Activated naive CD4-positive, alpha-beta T cell treated with anti-CD3 and anti-CD28 coated beads, Interleukin-2, amount 50 U/mL, for 24 hours (primary cell): ENCODE data around the gene FMNL2.
"Not testable (repeated sequence)": the region's sequence is repeated elsewhere in the genome, so short reads cannot be mapped to it uniquely, and the experiment has no call there.

Source experiments
- H3K27ac Mint-ChIP-seq: one replicate; pipeline ENCODE4 v1.8.0; 2021; ENCODE audit warnings: mild to moderate bottlenecking, mixed read lengths
- H3K27me3 Mint-ChIP-seq: one replicate; pipeline ENCODE4 v1.8.0; 2021; ENCODE audit warnings: mixed read lengths
- H3K36me3 Mint-ChIP-seq: one replicate; pipeline ENCODE4 v1.8.0; 2021; ENCODE audit warnings: mixed read lengths
- H3K4me1 Mint-ChIP-seq: one replicate; pipeline ENCODE4 v1.8.0; 2021; ENCODE audit warnings: mixed read lengths
- H3K4me3 Mint-ChIP-seq: one replicate; pipeline ENCODE4 v1.8.0; 2021; ENCODE audit warnings: mild to moderate bottlenecking, mixed read lengths
- H3K9me3 Mint-ChIP-seq: one replicate; pipeline ENCODE4 v1.8.0; 2021; ENCODE audit warnings: mixed read lengths

FMNL2 gene

DNA sequence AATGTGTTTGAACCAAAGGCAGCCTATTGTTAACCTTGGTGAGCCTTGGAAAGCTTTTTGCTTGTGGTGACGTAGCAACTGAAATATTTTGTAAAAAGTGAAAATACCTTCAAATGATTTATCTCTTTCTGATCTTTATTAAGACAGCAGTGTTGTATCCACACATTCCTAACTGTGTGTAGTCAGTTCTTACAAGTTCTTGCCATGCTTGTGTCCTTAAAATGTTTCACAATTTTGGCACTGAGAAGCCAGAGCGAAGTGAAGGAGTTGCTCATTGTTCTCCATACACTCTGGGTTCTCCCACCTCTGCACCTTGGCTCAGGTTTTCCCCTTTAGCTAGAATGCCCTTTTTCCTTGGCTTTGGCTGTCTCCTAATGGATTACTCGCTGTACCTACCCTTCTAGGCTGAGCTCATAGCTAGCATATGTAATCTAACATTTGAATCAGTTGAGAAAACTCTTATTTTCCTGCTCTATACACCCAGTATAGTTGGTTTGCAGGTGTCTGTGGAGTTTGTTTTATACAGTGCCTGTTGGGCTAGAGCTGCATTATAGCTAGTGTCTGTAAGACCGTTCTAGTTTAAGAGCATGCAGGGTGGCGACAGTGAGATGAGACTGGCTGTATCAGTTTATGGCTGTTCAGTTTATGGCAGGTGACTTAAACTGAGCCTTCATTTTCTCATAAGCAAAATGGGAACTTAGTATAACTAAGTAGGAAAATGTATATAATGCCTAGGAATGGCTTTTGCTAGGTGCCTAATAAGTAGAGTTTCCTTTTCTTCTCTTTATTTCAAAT is 45.5 kb downstream of the FMNL2 start:
- Mint-ChIP-seq H3K27me3 (peaks cover 10% of the 10 kb centered on the region), H3K4me1 (no peaks in the 10 kb centered on the region), H3K27ac (no peak overlapping the region), H3K36me3 (no peaks in the 10 kb centered on the region), H3K4me3 (no peak overlapping the region), H3K9me3 (no peaks in the 10 kb centered on the region)

GRCh38 chr2:152383702-152384101 is 48.7 kb downstream of the FMNL2 start:
- Mint-ChIP-seq H3K36me3 (no peaks in the 10 kb centered on the region), H3K27ac (no peak overlapping the region), H3K9me3 (no peaks in the 10 kb centered on the region), H3K4me3 (no peak overlapping the region), H3K27me3 (peaks cover 7% of the 10 kb centered on the region), H3K4me1 (no peaks in the 10 kb centered on the region)

DNA sequence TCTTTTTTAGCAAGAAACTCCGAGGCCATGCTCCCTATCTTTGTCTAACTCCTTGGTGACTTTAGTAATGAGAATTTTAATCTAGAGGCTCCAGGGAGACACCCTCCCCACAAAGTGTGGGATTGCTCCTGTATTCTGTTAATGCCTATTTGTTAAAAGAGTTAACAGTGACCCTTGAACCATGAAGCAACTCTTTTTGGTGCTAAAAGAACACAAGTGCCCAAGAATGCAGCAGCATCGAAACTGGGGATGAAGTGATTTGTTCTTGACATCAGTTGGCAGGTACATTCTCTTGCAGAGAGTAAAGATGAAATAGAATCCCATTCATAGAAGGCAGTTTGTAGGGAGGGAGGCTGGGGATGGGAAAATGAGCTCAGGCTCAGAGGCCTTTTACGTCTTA is 50.0 kb downstream of the FMNL2 start:
- H3K27ac Mint-ChIP-seq, result no peak overlapping the region
- H3K36me3 Mint-ChIP-seq, result no peaks in the 10 kb centered on the region
- H3K27me3 Mint-ChIP-seq, result peaks cover 6% of the 10 kb centered on the region
- H3K9me3 Mint-ChIP-seq, result no peaks in the 10 kb centered on the region
- no peaks in the 10 kb centered on the region for H3K4me1 Mint-ChIP-seq
- H3K4me3 Mint-ChIP-seq, result no peak overlapping the region

GRCh38 chr2:152385650-152386049 is 50.7 kb downstream of the FMNL2 start:
- H3K27ac Mint-ChIP-seq, result no peak overlapping the region
- no peak overlapping the region for H3K4me3 Mint-ChIP-seq
- H3K9me3 Mint-ChIP-seq, result no peaks in the 10 kb centered on the region
- H3K27me3 Mint-ChIP-seq, result peaks cover 6% of the 10 kb centered on the region
- no peaks in the 10 kb centered on the region for H3K4me1 Mint-ChIP-seq
- no peaks in the 10 kb centered on the region for H3K36me3 Mint-ChIP-seq

DNA sequence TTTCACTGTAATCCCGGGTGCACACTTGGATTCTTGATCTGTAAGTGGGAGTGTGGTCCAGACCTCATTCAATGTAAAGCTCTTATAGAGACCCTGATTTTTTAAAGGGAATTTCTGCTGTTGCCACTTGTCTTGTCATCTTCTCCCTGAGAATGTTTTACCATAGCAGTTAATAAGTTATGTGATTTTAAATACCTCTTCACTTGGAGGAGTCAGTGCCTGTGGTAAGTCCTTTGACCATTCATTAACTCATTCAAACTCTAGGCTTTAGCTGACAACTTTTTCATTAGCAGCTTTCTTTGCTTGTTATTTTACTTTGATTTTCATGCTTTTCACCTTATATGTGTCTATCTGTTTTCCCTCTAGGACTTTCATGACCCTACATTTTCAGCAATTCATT is 51.3 kb downstream of the FMNL2 start:
- no peak overlapping the region for H3K27ac Mint-ChIP-seq
- H3K27me3 Mint-ChIP-seq, result peaks cover 5% of the 10 kb centered on the region
- H3K4me3 Mint-ChIP-seq, result no peak overlapping the region
- no peaks in the 10 kb centered on the region for H3K4me1 Mint-ChIP-seq
- no peaks in the 10 kb centered on the region for H3K9me3 Mint-ChIP-seq
- no peaks in the 10 kb centered on the region for H3K36me3 Mint-ChIP-seq

- Mint-ChIP-seq H3K4me3 (no peak overlapping the region), H3K4me1 (no peaks in the 10 kb centered on the region), H3K9me3 (no peaks in the 10 kb centered on the region), H3K27ac (no peak overlapping the region), H3K27me3 (peaks cover 6% of the 10 kb centered on the region), H3K36me3 (no peaks in the 10 kb centered on the region)
Observed at GRCh38 chr2:152387041-152387440, 52.1 kb downstream of the FMNL2 start.

DNA sequence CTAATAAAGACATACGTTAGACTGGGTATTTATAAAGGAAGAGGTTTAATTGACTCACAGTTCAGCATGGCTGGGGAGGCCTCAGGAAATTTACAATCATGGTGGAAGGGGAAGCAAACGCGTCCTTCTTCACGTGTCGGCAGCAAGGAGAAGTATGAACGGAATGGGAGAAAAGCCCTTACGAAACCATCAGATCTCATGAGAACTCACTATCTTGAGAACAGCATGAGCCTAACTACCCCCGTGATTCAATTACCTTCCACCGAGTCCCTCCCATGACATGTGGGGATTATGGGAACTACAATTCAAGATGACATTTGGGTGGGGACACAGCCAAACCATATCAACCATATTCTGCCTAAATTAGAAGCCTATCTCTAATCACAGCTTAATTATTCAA is 53.3 kb downstream of the FMNL2 start:
- not testable (repeated sequence) for H3K4me1 Mint-ChIP-seq, H3K9me3 Mint-ChIP-seq, H3K36me3 Mint-ChIP-seq, H3K27ac Mint-ChIP-seq, H3K27me3 Mint-ChIP-seq, H3K4me3 Mint-ChIP-seq

DNA sequence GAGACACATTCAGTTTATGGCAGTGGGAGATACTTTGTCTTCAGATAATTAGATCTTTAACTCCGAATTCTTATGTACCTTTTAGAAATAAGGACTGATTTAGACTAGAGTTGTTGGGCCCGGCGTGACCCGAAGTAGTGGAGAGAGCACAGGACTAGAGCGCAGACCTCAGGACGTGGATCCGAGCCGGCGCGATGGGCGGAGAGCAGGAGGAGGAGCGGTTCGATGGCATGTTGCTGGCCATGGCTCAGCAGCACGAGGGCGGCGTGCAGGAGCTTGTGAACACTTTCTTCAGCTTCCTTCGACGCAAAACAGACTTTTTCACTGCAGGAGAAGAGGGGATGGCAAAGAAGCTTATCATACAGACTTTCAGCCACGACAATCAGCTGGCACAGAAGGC is 54.5 kb downstream of the FMNL2 start:
- Mint-ChIP-seq H3K4me1 (no peaks in the 10 kb centered on the region), H3K9me3 (no peaks in the 10 kb centered on the region), H3K36me3 (no peaks in the 10 kb centered on the region), H3K27ac (no peak overlapping the region), H3K4me3 (no peak overlapping the region), H3K27me3 (peaks cover 2% of the 10 kb centered on the region)

DNA sequence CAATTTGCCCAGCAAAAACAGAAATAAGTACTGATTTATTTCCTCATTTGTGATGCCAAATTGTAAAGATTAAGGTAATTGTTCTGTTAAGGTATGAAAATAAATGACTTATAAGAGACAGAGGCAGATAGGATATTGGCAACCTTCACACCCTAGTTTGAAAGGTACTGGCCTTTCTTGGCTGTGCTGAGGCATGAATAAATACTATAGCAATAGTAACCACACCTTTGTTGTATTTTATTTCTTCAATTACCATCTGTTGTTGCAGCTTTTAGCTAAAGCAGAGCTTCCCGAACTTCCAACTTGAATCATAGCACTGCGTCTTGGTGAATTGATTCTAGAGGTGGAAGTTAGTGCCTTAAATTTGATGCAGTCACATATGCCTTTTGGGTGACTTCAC is 55.9 kb downstream of the FMNL2 start:
- no peak overlapping the region for H3K27ac Mint-ChIP-seq
- no peaks in the 10 kb centered on the region for H3K36me3 Mint-ChIP-seq
- peaks cover 2% of the 10 kb centered on the region for H3K27me3 Mint-ChIP-seq
- no peaks in the 10 kb centered on the region for H3K4me1 Mint-ChIP-seq
- no peaks in the 10 kb centered on the region for H3K9me3 Mint-ChIP-seq
- no peak overlapping the region for H3K4me3 Mint-ChIP-seq

DNA sequence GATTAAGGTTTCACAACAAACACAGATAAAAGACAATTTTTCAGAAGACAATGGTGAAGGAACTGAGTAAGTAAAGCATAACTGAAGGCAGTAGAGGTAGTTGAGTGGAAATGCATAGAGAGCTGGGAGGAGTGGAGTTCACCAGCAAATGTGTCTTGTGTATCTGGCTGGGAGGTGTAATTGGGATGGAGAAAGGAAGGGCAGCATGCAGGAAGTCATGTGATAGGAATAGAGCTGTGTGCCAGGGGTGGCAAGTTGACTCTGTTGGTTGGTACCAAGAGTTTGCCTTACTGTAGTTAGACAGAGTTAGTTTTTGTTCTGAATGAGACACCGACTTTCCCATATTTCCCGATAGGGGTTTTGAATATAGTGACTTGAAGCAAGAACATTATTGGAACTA is 56.3 kb downstream of the FMNL2 start:
- Mint-ChIP-seq H3K27me3 (peaks cover 2% of the 10 kb centered on the region), H3K4me3 (no peak overlapping the region), H3K36me3 (no peaks in the 10 kb centered on the region), H3K4me1 (no peaks in the 10 kb centered on the region), H3K9me3 (no peaks in the 10 kb centered on the region), H3K27ac (no peak overlapping the region)

DNA sequence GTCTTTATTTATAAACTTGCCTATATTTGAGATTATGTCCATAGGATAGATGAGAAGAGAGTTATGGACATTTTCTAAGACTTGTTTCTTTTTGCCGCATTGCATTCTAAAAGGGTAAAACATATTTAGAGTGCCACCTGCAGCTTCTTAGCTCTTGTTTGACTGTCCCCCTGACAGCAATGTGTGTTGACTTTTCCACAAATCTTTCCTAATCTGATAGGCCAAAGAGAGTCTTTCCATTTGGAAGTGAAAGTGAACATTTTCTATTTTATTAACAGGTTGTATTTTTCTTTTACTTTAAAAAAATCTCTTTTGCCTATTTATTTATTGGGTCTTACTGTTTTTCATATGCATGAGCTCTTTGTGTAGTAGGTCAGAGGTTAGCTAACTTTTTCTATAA is 58.4 kb downstream of the FMNL2 start:
- Mint-ChIP-seq H3K27me3 (peaks cover 4% of the 10 kb centered on the region), H3K4me1 (no peaks in the 10 kb centered on the region), H3K9me3 (no peaks in the 10 kb centered on the region), H3K27ac (no peak overlapping the region), H3K4me3 (no peak overlapping the region), H3K36me3 (no peaks in the 10 kb centered on the region)

DNA sequence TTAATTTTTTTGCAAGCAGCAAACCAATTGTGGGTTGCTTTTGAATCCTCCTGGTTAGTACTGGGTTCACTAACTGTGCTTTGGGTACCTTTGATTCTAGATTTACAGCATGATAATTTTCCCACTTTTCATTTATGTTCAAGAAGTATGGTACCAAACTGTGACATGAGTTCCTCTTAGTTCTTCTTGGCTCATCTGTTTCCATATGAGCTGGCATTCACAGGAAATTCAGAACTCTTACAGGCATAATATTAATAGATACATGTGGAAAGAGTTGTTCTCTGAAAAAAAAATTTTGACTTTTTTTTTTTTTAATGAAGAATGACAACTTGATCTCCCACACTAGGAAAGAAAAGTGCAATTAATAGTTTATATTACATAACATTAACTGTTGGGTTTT is 59.4 kb downstream of the FMNL2 start:
- H3K4me3 Mint-ChIP-seq, result no peak overlapping the region
- peaks cover 4% of the 10 kb centered on the region for H3K27me3 Mint-ChIP-seq
- no peak overlapping the region for H3K27ac Mint-ChIP-seq
- H3K36me3 Mint-ChIP-seq, result no peaks in the 10 kb centered on the region
- no peaks in the 10 kb centered on the region for H3K9me3 Mint-ChIP-seq
- no peaks in the 10 kb centered on the region for H3K4me1 Mint-ChIP-seq

GRCh38 chr2:152395103-152395502 is 60.1 kb downstream of the FMNL2 start:
- H3K9me3 Mint-ChIP-seq, result no peaks in the 10 kb centered on the region
- H3K27ac Mint-ChIP-seq, result no peak overlapping the region
- H3K36me3 Mint-ChIP-seq, result no peaks in the 10 kb centered on the region
- peaks cover 4% of the 10 kb centered on the region for H3K27me3 Mint-ChIP-seq
- no peak overlapping the region for H3K4me3 Mint-ChIP-seq
- no peaks in the 10 kb centered on the region for H3K4me1 Mint-ChIP-seq

GRCh38 chr2:152395572-152395971 is 60.6 kb downstream of the FMNL2 start:
- no peaks in the 10 kb centered on the region for H3K36me3 Mint-ChIP-seq
- no peaks in the 10 kb centered on the region for H3K9me3 Mint-ChIP-seq
- H3K4me3 Mint-ChIP-seq, result no peak overlapping the region
- peaks cover 4% of the 10 kb centered on the region for H3K27me3 Mint-ChIP-seq
- H3K27ac Mint-ChIP-seq, result no peak overlapping the region
- H3K4me1 Mint-ChIP-seq, result no peaks in the 10 kb centered on the region

DNA sequence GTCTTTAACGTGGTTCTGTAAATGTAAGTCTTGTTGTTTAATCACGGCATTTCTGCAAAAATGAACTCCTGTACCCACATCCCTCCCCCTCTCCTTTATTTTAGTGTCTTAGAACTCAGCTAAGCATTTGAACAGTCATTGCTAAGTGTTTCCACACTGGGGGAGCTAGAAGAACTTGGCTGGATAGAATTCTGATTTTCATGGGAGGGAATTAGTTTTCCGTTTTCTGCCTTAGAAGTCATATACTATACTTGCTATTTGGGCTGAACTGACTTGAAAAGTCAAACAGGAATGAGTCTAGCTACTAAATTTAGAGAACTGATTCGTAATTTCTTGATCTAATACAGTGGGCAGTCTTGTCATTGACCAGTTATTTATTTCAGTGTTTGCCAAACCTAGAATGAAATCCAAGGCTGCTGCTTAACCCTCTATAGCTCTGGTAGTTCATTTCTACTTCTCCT is 61.1 kb downstream of the FMNL2 start:
- H3K27me3 Mint-ChIP-seq, result peaks cover 4% of the 10 kb centered on the region
- H3K36me3 Mint-ChIP-seq, result no peaks in the 10 kb centered on the region
- H3K4me1 Mint-ChIP-seq, result no peaks in the 10 kb centered on the region
- no peak overlapping the region for H3K4me3 Mint-ChIP-seq
- no peak overlapping the region for H3K27ac Mint-ChIP-seq
- H3K9me3 Mint-ChIP-seq, result no peaks in the 10 kb centered on the region

- Mint-ChIP-seq H3K27me3 (peaks cover 2% of the 10 kb centered on the region), H3K27ac (no peak overlapping the region), H3K9me3 (no peaks in the 10 kb centered on the region), H3K36me3 (no peaks in the 10 kb centered on the region), H3K4me3 (no peak overlapping the region), H3K4me1 (no peaks in the 10 kb centered on the region)
Observed at GRCh38 chr2:152396763-152397162, 61.8 kb downstream of the FMNL2 start.

DNA sequence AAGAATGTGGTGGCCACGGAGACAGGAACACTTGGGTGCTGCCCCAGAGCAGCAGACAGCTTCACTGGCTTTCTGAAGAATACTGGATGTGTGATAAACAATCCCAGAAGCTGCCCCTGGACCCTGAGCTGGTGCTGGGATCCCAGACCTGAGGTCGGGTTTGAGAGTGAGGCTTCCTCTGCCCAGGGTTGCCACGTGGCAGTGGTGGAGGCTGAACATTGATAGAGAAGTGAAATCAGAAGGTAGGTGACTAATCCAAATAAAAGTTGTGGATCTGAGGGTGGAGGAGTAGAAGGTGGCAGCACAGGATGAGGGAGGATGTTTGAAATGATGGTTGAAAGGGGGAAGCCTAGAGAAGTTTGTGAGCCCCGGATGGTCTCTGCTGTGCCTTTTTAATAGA is 64.0 kb downstream of the FMNL2 start:
- Mint-ChIP-seq H3K27ac (no peak overlapping the region), H3K4me3 (no peak overlapping the region), H3K4me1 (no peaks in the 10 kb centered on the region), H3K9me3 (no peaks in the 10 kb centered on the region), H3K27me3 (peaks cover 2% of the 10 kb centered on the region), H3K36me3 (no peaks in the 10 kb centered on the region)
